Parathyroid adenoma (tissue), 2 donors: ENCODE data around the gene MAPK1.

Source experiments
- H2AFZ ChIP-seq: fragments of 300-600 bp; sonication (generic); one replicate; pipeline ENCODE4 v1.7.0; 2017; ENCODE audit warnings: antibody characterized with exemption, mild to moderate bottlenecking
- H3K27ac ChIP-seq: fragments of 300-600 bp; sonication (generic); one replicate; pipeline ENCODE4 v1.7.0; 2017
- H3K27me3 ChIP-seq: fragments of 300-600 bp; sonication (generic); one replicate; pipeline ENCODE4 v1.7.0; 2017; ENCODE audit warnings: low read length; ENCODE audit not compliant: control insufficient read depth, insufficient read depth
- H3K36me3 ChIP-seq: fragments of 300-600 bp; sonication (generic); one replicate; pipeline ENCODE4 v1.7.0; 2017; ENCODE audit warnings: low read length; ENCODE audit not compliant: control insufficient read depth, insufficient read depth
- H3K4me1 ChIP-seq: fragments of 300-600 bp; sonication (generic); one replicate; pipeline ENCODE4 v1.7.0; 2017; ENCODE audit warnings: control low read depth
- H3K4me2 ChIP-seq: fragments of 300-600 bp; sonication (generic); one replicate; pipeline ENCODE4 v1.7.0; 2017; ENCODE audit warnings: low read length
- H3K4me3 ChIP-seq: fragments of 300-600 bp; sonication (generic); one replicate; pipeline ENCODE4 v1.7.0; 2017; ENCODE audit warnings: low read depth, low read length
- H3K79me2 ChIP-seq: fragments of 300-600 bp; sonication (generic); one replicate; pipeline ENCODE4 v1.7.0; 2017; ENCODE audit warnings: control low read depth
- H3K9ac ChIP-seq: fragments of 300-600 bp; sonication (generic); one replicate; pipeline ENCODE4 v1.7.0; 2017; ENCODE audit warnings: mild to moderate bottlenecking
- H3K9me3 ChIP-seq: fragments of 300-600 bp; sonication (generic); one replicate; pipeline ENCODE4 v1.7.0; 2017; ENCODE audit warnings: low read length; ENCODE audit not compliant: control insufficient read depth
- TF ChIP-seq, protein P1 (sequence below): fragments of 300-600 bp; sonication (generic); IDR thresholded peaks from one replicate; pipeline ENCODE4 v1.7.0; 2017; ENCODE audit warnings: antibody characterized with exemption, mild to moderate bottlenecking
- donor health status: primary hyperparathyroidism.

MAPK1 gene

DNA sequence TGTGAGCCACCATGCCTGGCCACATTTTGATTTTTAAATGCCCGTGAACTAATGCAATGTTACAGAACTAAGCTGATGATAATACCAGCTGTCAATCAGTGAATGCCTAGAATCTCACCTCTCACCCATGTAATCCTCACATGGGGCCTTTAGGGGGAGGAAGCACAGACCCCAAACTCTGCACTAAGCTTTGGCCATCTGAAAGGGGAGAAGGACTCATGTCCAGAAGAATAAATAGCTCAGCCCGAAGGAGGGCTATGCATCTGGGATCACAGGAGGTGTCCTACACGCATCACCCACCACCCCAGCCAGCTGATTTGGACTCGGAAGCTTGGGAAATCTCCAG is 95.8 kb downstream of the MAPK1 start:
- no peaks in the 10 kb centered on the region for H3K27me3 ChIP-seq
- TF ChIP-seq, protein P1, sequence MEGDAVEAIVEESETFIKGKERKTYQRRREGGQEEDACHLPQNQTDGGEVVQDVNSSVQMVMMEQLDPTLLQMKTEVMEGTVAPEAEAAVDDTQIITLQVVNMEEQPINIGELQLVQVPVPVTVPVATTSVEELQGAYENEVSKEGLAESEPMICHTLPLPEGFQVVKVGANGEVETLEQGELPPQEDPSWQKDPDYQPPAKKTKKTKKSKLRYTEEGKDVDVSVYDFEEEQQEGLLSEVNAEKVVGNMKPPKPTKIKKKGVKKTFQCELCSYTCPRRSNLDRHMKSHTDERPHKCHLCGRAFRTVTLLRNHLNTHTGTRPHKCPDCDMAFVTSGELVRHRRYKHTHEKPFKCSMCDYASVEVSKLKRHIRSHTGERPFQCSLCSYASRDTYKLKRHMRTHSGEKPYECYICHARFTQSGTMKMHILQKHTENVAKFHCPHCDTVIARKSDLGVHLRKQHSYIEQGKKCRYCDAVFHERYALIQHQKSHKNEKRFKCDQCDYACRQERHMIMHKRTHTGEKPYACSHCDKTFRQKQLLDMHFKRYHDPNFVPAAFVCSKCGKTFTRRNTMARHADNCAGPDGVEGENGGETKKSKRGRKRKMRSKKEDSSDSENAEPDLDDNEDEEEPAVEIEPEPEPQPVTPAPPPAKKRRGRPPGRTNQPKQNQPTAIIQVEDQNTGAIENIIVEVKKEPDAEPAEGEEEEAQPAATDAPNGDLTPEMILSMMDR, result no peak
- H3K27ac ChIP-seq, result no peak overlapping the region
- no peak overlapping the region for H3K4me3 ChIP-seq
- no peak overlapping the region for H2AFZ ChIP-seq
- H3K79me2 ChIP-seq, result no peaks in the 10 kb centered on the region
- no peak overlapping the region for H3K9ac ChIP-seq
- no peaks in the 10 kb centered on the region for H3K36me3 ChIP-seq
- H3K4me2 ChIP-seq, result no peak overlapping the region
- H3K4me1 ChIP-seq, result no peaks in the 10 kb centered on the region
- no peaks in the 10 kb centered on the region for H3K9me3 ChIP-seq

DNA sequence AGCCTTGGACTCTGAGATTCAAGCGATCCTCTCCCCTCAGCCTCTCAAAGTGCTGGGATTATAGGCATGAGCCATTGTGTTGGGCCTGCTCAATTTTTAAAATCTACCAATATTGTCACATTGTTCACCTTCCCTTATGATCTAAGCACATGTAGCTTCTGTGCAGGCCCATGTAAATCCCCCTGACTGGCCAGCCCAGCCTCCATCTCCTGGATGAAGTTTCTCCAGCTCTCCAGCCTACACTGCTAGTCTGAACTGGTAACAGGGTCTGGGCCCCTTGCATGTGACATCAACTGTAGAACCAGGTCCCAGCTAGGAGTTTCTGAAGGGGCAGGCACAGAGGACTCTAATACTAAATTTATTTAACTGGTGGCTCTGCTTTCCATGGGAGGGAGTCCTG is 99.0 kb downstream of the MAPK1 start:
- Histone ChIP-seq H3K4me1 (no peaks in the 10 kb centered on the region), H3K27ac (no peak overlapping the region), H3K9me3 (no peaks in the 10 kb centered on the region), H3K4me3 (no peak overlapping the region), H2AFZ (no peak overlapping the region), H3K4me2 (no peak overlapping the region), H3K36me3 (no peaks in the 10 kb centered on the region), H3K79me2 (no peaks in the 10 kb centered on the region), H3K27me3 (no peaks in the 10 kb centered on the region), H3K9ac (no peak overlapping the region)
- TF ChIP-seq, protein P1, result no peak

- no peak overlapping the region for H3K9ac ChIP-seq
- no peak overlapping the region for H3K4me3 ChIP-seq
- H3K4me1 ChIP-seq, result no peaks in the 10 kb centered on the region
- no peaks in the 10 kb centered on the region for H3K9me3 ChIP-seq
- H3K27me3 ChIP-seq, result no peaks in the 10 kb centered on the region
- H3K27ac ChIP-seq, result no peak overlapping the region
- H3K4me2 ChIP-seq, result no peak overlapping the region
- no peaks in the 10 kb centered on the region for H3K79me2 ChIP-seq
- TF ChIP-seq, protein P1, result no peak
- no peak overlapping the region for H2AFZ ChIP-seq
- no peaks in the 10 kb centered on the region for H3K36me3 ChIP-seq
These were observed 100.6 kb downstream of the MAPK1 start for GRCh38 chr22:21766691-21767462.

GRCh38 chr22:21765909-21766529 is 101.4 kb downstream of the MAPK1 start:
- Histone ChIP-seq H3K27ac (no peak overlapping the region), H3K4me3 (no peak overlapping the region), H3K27me3 (no peaks in the 10 kb centered on the region), H3K36me3 (no peaks in the 10 kb centered on the region), H3K4me1 (no peaks in the 10 kb centered on the region), H2AFZ (no peak overlapping the region), H3K4me2 (no peak overlapping the region), H3K9me3 (no peaks in the 10 kb centered on the region), H3K9ac (no peak overlapping the region), H3K79me2 (no peaks in the 10 kb centered on the region)
- TF ChIP-seq, protein P1, result no peak
